ENCODE results near the gene LRRC8A. TPM values are rescaled to one million over a fixed set of nuclear protein-coding genes. Genes with fewer than 3 reads are reported as not detected.

LRRC8A gene
- total and polyA plus RNA-seq, 2 of the 4 experiments (the other 2 are of a cell fraction), result 42.8 to 60.9 TPM

DNA sequence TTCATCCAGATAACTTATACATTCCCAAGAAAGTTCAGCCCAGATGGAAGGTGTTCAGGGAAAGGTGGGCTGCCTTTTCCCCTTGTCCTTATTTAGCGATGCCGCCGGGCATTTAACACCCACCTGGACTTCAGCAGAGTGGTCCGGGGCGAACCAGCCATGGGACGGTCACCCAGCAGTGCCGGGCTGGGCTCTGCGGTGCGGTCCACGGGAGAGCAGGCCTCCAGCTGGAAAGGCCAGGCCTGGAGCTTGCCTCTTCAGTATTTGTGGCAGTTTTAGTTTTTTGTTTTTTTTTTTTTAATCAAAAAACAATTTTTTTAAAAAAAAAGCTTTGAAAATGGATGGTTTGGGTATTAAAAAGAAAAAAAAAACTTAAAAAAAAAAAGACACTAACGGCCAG lies 34.8 kb downstream of the LRRC8A start:
- BruUV-seq (replicated peaks), result no TSS peak
- H3K18ac ChIP-seq (ENCODE audit: low read depth, low read length), result no peak overlapping the region
- no peak overlapping the region for H3K56ac ChIP-seq (ENCODE audit: extremely low read depth, insufficient read depth, low read length)
- peak overlapping the region; percentile 80; the same call in 1 of the 2 replicates for H3K4ac ChIP-seq (ENCODE audit: low read depth, low read length)
- H2AK5ac ChIP-seq (ENCODE audit: low read depth, low read length), result peak overlapping the region; percentile 92
- no peaks in the 10 kb centered on the region for H4K20me1 ChIP-seq (ENCODE audit: insufficient read depth, low read length)
- ChIA-PET POLR2A (ENCODE audit: unreplicated experiment) (no interaction called here), CTCF (interaction anchor here (1.1 kb wide), 1 partner anchor 53 kb away, joined by 3 read pairs; no protein-coding TSS in a partner anchor)
- H3K9me3 ChIP-seq (ENCODE audit: control insufficient read depth, insufficient read depth, low read length), result no peaks in the 10 kb centered on the region
- no peak overlapping the region for H3K4me2 ChIP-seq (ENCODE audit: low read depth, low read length)
- H2AFZ ChIP-seq (replicated peaks; ENCODE audit: low read length, poor library complexity), result peak overlapping the region; percentile 28
- no peak for DNase-seq
- H3K79me1 ChIP-seq (ENCODE audit: low read depth in 1 of 2, low read length in 2 of 2), result peaks cover 34 to 80% of the 10 kb centered on the region in 2 experiments; a peak in 3 of 4 replicates
- H3K9ac ChIP-seq (ENCODE audit: low read depth, low read length), result no peak overlapping the region
- H3K36me3 ChIP-seq (ENCODE audit: control insufficient read depth, insufficient read depth, low read length), result peaks cover 24% of the 10 kb centered on the region
- H4K8ac ChIP-seq (ENCODE audit: low read depth in 2 of 2, low read length in 2 of 2), result peak overlapping the region; percentile 38 to 88; a peak in 3 of 4 replicates
- H3K9me1 ChIP-seq (ENCODE audit: insufficient read depth, low read length), result peaks cover 44% of the 10 kb centered on the region
- peaks cover 31% of the 10 kb centered on the region for H3K4me1 ChIP-seq (ENCODE audit: control insufficient read depth, insufficient read depth, low read length)
- H2AK9ac ChIP-seq (replicated peaks; ENCODE audit: low read depth, low read length, poor library complexity), result peak overlapping the region; percentile 91
- peak overlapping the region; percentile 31; the same call in 1 of the 2 replicates for H4K5ac ChIP-seq (ENCODE audit: low read depth, low read length)
- peak overlapping the region; percentile 82 for H4K91ac ChIP-seq (ENCODE audit: insufficient read depth, low read depth, low read length)
- H2BK5ac ChIP-seq (ENCODE audit: low read depth, low read length, poor library complexity, severe bottlenecking), result peak overlapping the region; percentile 40
- H3K27ac ChIP-seq (ENCODE audit: insufficient read depth, low read length), result peak overlapping the region; percentile 59; the same call in 1 of the 2 replicates
- 92% methylated on average over 5 of the region's 11 CpGs; no CpG with 5 or more reads in 1 of the 2 experiments for WGBS, 2 experiments (ENCODE audit: extremely low coverage in 2 of 2, insufficient read length in 1 of 2)
- no peak for TF ChIP-seq NFE2L2 (IDR thresholded peaks at IDR 0.05; ENCODE audit: low read depth, low read length)
- no peak for TF ChIP-seq RFX5 (IDR thresholded peaks at IDR 0.05; ENCODE audit: low read depth, low read length)
- no peak for TF ChIP-seq ELK1 (IDR thresholded peaks at IDR 0.05; ENCODE audit: borderline replicate concordance, low read depth, low read length)
- no peak for TF ChIP-seq CEBPB (IDR thresholded peaks at IDR 0.05; ENCODE audit: low read depth, low read length)
- TF ChIP-seq RCOR1 (IDR thresholded peaks at IDR 0.05; ENCODE audit: insufficient replicate concordance, low read length), result no peak
- no peak for TF ChIP-seq BHLHE40 (IDR thresholded peaks at IDR 0.05; ENCODE audit: low read depth, low read length)
- no peak for TF ChIP-seq CHD1 (IDR thresholded peaks at IDR 0.05; ENCODE audit: low read depth, low read length)
- TF ChIP-seq MAFK (IDR thresholded peaks at IDR 0.05; ENCODE audit: low read depth, low read length), result no peak
- TF ChIP-seq MXI1 (IDR thresholded peaks at IDR 0.05; ENCODE audit: borderline replicate concordance, low read depth, low read length), result no peak
- TF ChIP-seq MAZ (IDR thresholded peaks at IDR 0.05; ENCODE audit: borderline replicate concordance, low read depth, low read length), result no peak
- no peak for TF ChIP-seq POLR2A (IDR thresholded peaks at IDR 0.05; ENCODE audit: low read depth, low read length)
- TF ChIP-seq, protein P1, sequence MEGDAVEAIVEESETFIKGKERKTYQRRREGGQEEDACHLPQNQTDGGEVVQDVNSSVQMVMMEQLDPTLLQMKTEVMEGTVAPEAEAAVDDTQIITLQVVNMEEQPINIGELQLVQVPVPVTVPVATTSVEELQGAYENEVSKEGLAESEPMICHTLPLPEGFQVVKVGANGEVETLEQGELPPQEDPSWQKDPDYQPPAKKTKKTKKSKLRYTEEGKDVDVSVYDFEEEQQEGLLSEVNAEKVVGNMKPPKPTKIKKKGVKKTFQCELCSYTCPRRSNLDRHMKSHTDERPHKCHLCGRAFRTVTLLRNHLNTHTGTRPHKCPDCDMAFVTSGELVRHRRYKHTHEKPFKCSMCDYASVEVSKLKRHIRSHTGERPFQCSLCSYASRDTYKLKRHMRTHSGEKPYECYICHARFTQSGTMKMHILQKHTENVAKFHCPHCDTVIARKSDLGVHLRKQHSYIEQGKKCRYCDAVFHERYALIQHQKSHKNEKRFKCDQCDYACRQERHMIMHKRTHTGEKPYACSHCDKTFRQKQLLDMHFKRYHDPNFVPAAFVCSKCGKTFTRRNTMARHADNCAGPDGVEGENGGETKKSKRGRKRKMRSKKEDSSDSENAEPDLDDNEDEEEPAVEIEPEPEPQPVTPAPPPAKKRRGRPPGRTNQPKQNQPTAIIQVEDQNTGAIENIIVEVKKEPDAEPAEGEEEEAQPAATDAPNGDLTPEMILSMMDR (conservative IDR thresholded peaks at IDR 0.05; ENCODE audit: low read depth, low read length), result no peak
- TF ChIP-seq USF2 (IDR thresholded peaks at IDR 0.05; ENCODE audit: low read depth, low read length), result no peak
- no peaks in the 10 kb centered on the region for H3K27me3 ChIP-seq (ENCODE audit: control insufficient read depth, insufficient read depth, low read length)
- peak overlapping the region; percentile 91; the same call in 1 of the 3 replicates for H2BK15ac ChIP-seq (ENCODE audit: low read depth, low read length)
- peak overlapping the region; percentile 65 for H3K14ac ChIP-seq (replicated peaks; ENCODE audit: low read depth, low read length)
- peak overlapping the region; percentile 45; the same call in 1 of the 2 replicates for H2BK120ac ChIP-seq (ENCODE audit: low read depth, low read length)
- dilution Hi-C loops (cut with HindIII; ENCODE audit: low sequenced_read_pairs, unreplicated experiment), result no loop called here
- no peak for ATAC-seq (ENCODE audit: low read depth)
- H3K23ac ChIP-seq (ENCODE audit: low read depth, low read length), result peak overlapping the region; percentile 44
- in situ Hi-C loops (cut with MboI; ENCODE audit: low sequenced_read_pairs), result no loop called here
- H2BK20ac ChIP-seq (ENCODE audit: low read depth, low read length), result 0 out of 2 replicates have a peak overlapping the region, but pooled peaks have one; percentile 18
- H3K4me3 ChIP-seq (ENCODE audit: insufficient read depth, low read depth, low read length), result no peak overlapping the region
- intact Hi-C loops (cut with micrococcal nuclease), result no loop called here
